ENCODE data around the gene AMPH.
"Not testable (repeated sequence)": the region's sequence is repeated elsewhere in the genome, so short reads cannot be mapped to it uniquely, and the experiment has no call there.

Gene AMPH

DNA sequence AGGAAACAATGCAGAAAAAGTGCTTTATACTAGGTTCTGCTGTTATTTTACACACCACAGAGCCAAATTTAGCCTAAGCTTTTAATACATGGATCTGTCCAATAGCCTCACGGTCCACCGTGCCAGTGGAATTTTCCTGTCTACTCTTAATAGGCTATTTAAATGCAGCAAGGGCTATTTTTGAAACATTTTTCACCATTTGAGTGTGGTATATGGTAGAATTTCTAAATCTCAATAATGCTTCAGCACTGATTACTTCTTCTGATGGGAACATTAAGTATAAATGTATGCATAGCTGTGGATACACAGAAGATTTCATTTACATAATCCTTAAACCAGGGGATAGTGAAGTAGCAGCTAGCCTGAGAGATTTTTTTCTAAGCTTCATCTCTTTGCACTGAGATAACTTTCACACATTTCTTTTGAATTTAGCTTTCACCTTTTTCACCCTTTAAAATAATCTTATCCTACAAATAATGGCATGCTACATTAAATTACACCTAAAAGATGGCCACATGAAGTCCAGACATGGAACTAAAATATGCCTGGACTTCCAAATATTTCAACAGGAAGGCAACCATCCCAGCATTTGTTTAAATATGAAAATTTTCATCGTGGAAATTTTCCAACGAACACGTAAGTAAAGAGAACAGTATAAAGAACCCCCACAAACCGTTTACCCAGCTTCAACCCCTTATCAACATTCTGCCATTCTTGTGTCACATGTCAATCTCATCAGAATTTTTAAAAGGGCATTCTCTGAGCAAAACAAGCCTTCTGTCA is 45.4 kb downstream of the AMPH start:
- no peak for DNase-seq (ENCODE audit: low spot score in 2 of 2)
- H3K27me3 ChIP-seq (ENCODE audit: low read depth): peaks cover 11% of the 10 kb centered on the region
- no peaks in the 10 kb centered on the region for H3K4me1 ChIP-seq
- H3K36me3 ChIP-seq (replicated peaks): no peaks in the 10 kb centered on the region
- H3K4me3 ChIP-seq: no peak overlapping the region
- in situ Hi-C loops (cut with MboI; ENCODE audit: low sequenced_read_pairs): no loop called here
- H3K9me3 ChIP-seq: no peaks in the 10 kb centered on the region

DNA sequence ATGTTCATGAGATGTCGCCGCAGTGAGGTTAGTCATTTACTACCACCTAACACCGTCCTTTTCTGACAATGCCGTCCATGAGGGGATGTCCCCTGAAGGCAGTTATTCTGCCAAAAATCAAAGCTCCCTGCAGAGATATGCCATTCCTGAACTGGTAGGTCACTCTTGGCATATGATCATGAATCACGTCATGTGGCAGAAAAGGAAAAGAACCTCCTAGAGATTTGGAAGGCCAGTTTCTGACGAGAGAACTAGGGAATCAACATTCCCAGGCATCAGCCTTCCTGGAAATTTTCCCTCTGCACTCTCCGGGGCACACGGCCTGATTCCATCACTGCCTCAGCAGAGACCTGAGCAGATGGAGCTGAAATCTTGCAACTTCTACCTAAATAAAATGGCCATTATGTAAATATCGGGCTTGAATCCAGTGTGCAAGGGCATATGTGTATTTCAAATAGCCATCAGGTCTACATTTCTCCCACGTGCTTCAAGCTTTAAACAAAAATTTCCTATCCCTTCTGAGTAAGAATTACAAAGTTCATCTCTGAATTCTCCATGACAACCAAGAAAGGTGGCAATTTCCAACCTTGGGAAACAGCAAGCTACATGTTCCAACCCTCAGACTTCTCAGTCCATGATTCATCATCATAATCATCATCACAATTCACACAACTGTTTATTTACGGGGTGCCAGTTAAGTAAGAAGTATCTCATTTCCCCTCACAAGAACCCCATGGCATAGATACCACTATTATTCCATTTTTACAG is 46.5 kb downstream of the AMPH start:
- Histone ChIP-seq H3K36me3 (replicated peaks) (no peaks in the 10 kb centered on the region), H3K9me3 (no peaks in the 10 kb centered on the region), H3K4me1 (no peaks in the 10 kb centered on the region), H3K4me3 (no peak overlapping the region), H3K27me3 (ENCODE audit: low read depth) (peaks cover 11% of the 10 kb centered on the region)
- in situ Hi-C loops (cut with MboI; ENCODE audit: low sequenced_read_pairs): no loop called here
- DNase-seq (ENCODE audit: low spot score in 2 of 2): no peak

DNA sequence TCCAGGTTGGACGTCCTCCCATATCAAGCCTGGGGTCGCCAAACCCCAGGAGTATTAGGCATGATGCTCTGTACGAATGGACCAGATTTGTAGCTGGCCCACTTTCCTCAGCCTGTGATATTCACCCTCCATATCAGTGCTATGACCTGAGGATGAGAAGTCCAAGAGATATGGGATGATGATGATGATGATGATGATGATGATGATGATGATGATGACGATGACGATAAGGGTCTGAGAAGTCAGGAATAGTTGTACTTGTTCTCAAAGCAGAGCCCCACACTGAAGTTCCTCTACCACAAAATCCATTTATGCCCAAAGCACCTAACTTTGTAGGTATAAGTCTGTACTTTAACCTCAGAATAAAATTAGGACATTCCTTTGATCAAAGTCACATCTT is 50.7 kb downstream of the AMPH start:
- no peak for DNase-seq (ENCODE audit: low spot score in 2 of 2)
- no peaks in the 10 kb centered on the region for H3K36me3 ChIP-seq (replicated peaks)

DNA sequence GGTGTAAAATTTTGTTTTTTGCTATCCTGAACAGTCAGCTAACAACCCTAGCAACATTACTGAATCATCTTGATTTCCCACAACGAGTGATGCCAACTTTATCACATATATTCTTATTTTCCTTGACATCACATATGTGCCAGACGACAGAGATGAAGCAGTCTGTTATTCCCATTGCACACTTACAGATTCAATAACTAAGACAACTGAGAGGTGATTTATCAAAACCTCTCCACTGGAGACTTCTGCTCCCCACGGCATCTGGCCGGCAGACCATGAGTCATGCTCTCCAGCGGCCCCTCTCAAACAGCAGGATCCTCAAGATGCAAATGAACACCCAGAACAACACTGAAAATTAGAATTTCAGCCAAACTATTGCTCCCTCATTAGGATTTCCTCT is 57.1 kb downstream of the AMPH start:
- no peaks in the 10 kb centered on the region for H3K9me3 ChIP-seq
- no peaks in the 10 kb centered on the region for H3K27me3 ChIP-seq (ENCODE audit: low read depth)
- no peak for DNase-seq (ENCODE audit: low spot score in 2 of 2)
- H3K36me3 ChIP-seq (replicated peaks): no peaks in the 10 kb centered on the region
- no peak overlapping the region for H3K4me3 ChIP-seq
- no peaks in the 10 kb centered on the region for H3K4me1 ChIP-seq
- in situ Hi-C loops (cut with MboI; ENCODE audit: low sequenced_read_pairs): no loop called here

More for the DNA sequence above, 50.7 kb downstream of the AMPH start:
- Histone ChIP-seq H3K4me1 (no peaks in the 10 kb centered on the region), H3K9me3 (no peaks in the 10 kb centered on the region), H3K27me3 (ENCODE audit: low read depth) (peaks cover 8% of the 10 kb centered on the region), H3K4me3 (no peak overlapping the region)
- in situ Hi-C loops (cut with MboI; ENCODE audit: low sequenced_read_pairs): no loop called here

DNA sequence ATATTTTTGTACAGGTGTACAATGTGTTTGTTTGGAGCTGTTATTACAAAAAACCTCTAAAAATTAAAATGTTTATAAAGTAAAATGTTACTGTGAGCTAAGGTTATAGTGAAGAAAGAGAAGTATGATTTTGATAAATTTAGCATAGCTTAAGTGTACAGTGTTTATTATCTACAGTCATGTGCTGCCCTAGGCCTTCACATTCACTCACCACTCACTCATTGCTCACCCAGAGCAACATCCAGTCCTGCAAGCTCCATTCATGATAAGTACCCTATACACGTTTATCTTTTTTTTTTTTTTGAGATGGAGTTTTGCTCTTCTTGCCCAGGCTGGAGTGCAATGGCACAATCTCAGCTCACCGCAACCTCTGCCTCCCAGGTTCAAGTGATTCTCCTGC is 59.6 kb downstream of the AMPH start:
- H3K27me3 ChIP-seq (ENCODE audit: low read depth); H3K4me3 ChIP-seq; H3K4me1 ChIP-seq; in situ Hi-C loops (cut with MboI; ENCODE audit: low sequenced_read_pairs); H3K36me3 ChIP-seq (replicated peaks); H3K9me3 ChIP-seq; DNase-seq (ENCODE audit: low spot score in 2 of 2): not testable (repeated sequence)

DNA sequence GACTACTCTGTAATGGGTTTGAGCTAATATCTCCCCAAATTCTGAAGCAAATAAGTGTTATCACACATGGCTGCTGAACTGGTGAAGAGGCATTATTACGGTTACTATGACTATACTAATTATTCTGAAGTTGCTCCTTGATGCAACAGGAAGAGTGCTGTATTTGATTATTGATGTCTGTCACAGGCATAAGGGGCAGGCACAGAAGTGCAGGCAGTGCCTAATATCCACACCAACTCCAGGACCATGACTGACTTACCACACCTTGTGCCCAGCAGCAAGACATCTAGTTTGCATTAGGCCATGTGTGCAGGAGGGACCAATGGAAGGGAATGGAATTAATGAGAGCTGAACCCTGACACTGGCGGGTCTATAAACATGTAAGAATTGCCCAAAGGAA is 62.7 kb downstream of the AMPH start:
- DNase-seq (ENCODE audit: low spot score in 2 of 2): no peak
- Histone ChIP-seq H3K36me3 (replicated peaks) (no peaks in the 10 kb centered on the region), H3K4me3 (no peak overlapping the region), H3K27me3 (ENCODE audit: low read depth) (no peaks in the 10 kb centered on the region), H3K4me1 (no peaks in the 10 kb centered on the region), H3K9me3 (no peaks in the 10 kb centered on the region)
- in situ Hi-C loops (cut with MboI; ENCODE audit: low sequenced_read_pairs): no loop called here

DNA sequence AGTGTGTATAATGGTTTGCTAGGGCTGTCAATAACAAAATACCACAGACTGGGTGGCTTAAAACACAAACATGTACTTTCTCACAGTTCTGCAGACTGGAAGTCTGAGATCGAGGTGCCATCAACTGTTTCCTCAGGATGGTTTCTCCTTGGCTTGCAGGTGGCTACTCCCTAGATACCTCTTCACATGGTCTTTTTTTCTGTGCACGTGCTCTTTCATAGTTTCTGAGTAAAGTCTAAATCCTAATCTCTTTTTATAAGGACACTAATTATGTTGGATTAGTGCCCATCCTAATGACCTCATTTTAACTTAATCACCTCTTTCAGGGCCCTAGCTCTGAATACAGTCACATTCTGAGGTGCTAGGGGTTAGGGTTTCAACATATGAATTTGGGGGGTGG is 65.9 kb downstream of the AMPH start:
- DNase-seq (ENCODE audit: low spot score in 2 of 2): no peak
- in situ Hi-C loops (cut with MboI; ENCODE audit: low sequenced_read_pairs): no loop called here
- H3K4me1 ChIP-seq: no peaks in the 10 kb centered on the region

DNA sequence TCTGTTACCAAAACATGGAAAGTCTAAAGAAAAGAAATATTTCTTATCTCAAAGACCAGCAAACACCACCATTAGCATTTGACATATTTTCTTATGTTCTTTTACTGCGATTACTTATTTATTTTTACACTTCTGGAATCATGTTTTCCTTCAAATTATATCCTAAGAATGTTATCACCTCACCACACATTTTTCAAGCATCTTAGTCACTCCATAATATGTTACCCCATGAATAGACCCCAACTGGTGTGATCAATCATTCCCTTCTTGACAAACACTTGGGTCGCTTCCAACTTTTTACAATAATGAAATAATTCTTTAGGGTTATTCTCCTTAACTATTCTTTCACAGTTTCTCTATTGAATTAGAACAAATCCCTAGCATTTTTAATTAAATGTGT is 67.4 kb downstream of the AMPH start:
- in situ Hi-C loops (cut with MboI; ENCODE audit: low sequenced_read_pairs): no loop called here
- Histone ChIP-seq H3K27me3 (ENCODE audit: low read depth) (no peaks in the 10 kb centered on the region), H3K36me3 (replicated peaks) (no peaks in the 10 kb centered on the region), H3K4me3 (no peak overlapping the region), H3K4me1 (no peaks in the 10 kb centered on the region), H3K9me3 (no peaks in the 10 kb centered on the region)
- no peak for DNase-seq (ENCODE audit: low spot score in 2 of 2)

More for the DNA sequence above, 65.9 kb downstream of the AMPH start:
- H3K27me3 ChIP-seq (ENCODE audit: low read depth): no peaks in the 10 kb centered on the region
- H3K4me3 ChIP-seq: no peak overlapping the region
- no peaks in the 10 kb centered on the region for H3K9me3 ChIP-seq
- H3K36me3 ChIP-seq (replicated peaks): no peaks in the 10 kb centered on the region

DNA sequence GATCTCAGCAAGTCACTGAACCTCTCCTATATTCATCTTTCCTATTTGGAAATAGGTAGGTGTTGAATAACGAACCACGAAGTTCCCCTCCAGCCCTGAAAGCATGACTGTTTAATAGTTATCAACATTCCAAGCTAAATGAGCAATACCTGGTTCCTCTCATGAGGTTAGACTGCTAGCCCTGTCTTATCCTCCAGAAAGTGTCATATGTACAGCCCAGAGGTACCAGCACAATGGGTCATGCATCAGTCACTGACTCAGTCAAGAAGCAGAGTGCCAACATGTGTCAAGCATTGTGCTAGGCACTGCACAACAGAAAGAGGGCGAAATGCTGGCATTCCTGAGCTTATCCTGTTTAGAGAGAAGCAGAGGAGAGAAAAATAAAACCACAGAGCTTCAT is 70.0 kb downstream of the AMPH start:
- in situ Hi-C loops (cut with MboI; ENCODE audit: low sequenced_read_pairs): no loop called here
- Histone ChIP-seq H3K27me3 (ENCODE audit: low read depth) (no peaks in the 10 kb centered on the region), H3K36me3 (replicated peaks) (no peaks in the 10 kb centered on the region), H3K9me3 (no peaks in the 10 kb centered on the region), H3K4me1 (no peaks in the 10 kb centered on the region), H3K4me3 (no peak overlapping the region)
- DNase-seq (ENCODE audit: low spot score in 2 of 2): no peak

DNA sequence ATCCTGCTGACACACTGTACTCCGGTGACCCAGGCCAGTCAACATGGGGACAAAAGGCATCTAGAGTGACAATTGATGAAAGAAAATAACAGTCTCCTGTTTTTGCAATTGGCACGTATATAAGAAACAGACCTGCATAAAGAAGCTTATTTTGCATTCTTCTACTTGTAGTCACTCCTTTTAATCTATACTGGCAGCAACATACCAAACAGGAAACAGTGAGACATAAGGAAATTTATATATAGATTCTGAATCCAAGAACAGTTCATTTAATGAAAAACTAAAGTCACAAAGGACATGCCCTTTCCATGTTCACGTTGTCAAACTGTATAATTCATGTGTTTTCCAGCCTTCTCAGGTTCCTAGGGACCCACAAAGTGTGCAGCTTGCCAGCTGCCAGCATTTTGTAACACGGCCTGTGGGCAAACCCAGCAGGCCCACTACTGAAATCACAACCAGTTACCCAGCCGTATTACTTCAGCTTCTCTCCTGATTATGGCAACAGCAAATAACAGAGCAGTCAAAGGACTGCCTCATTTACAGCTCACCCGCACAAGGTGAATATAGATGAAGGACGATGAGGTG is 72.3 kb downstream of the AMPH start:
- no peaks in the 10 kb centered on the region for H3K27me3 ChIP-seq (ENCODE audit: low read depth)
- in situ Hi-C loops (cut with MboI; ENCODE audit: low sequenced_read_pairs): no loop called here
- DNase-seq (ENCODE audit: low spot score in 2 of 2): no peak

DNA sequence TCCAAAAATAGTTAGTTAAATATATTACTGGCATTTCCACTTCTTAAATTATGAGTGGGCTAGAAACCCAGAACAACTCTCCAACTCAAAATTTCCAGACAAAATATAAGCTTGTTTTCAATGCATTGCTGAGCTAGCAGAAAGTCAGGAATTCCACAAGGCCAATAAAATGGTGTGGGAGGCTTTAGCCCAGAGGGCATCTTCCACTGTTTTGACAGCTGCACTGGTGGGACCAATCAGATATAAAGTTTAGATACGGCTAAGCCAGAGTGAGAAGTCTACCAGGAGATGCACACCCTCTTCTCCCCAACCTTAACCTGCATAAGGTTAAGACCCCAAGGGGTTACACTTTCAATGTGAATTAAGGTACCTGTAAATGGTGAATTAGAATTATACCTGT is 76.6 kb downstream of the AMPH start:
- Histone ChIP-seq H3K4me3 (no peak overlapping the region), H3K9me3 (no peaks in the 10 kb centered on the region), H3K27me3 (ENCODE audit: low read depth) (peaks cover 5% of the 10 kb centered on the region), H3K36me3 (replicated peaks) (no peaks in the 10 kb centered on the region), H3K4me1 (no peaks in the 10 kb centered on the region)
- DNase-seq (ENCODE audit: low spot score in 2 of 2): no peak
- in situ Hi-C loops (cut with MboI; ENCODE audit: low sequenced_read_pairs): no loop called here

More for the DNA sequence above, 72.3 kb downstream of the AMPH start:
- H3K4me1 ChIP-seq: no peaks in the 10 kb centered on the region
- H3K9me3 ChIP-seq: no peaks in the 10 kb centered on the region
- H3K36me3 ChIP-seq (replicated peaks): no peaks in the 10 kb centered on the region
- H3K4me3 ChIP-seq: no peak overlapping the region

DNA sequence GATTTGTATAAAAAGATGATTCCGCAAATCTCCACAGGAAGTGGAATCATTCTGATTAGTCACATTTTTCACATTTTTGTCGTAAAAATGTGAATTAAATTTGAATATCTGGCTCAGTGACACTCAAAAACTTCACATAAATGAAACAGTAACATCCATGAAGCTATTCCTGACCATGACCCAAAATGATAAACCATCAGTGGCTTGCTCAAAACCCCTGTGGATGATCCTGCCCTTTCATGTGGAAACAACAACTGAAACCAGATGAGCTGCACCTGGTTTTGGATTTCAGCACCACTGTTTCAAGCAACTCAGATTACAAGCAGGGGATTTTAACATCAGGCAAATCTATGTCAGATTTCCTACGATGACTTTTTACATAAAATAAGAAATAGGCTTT is 80.3 kb downstream of the AMPH start:
- Histone ChIP-seq H3K4me3 (no peak overlapping the region), H3K27me3 (ENCODE audit: low read depth) (peaks cover 7% of the 10 kb centered on the region), H3K9me3 (no peaks in the 10 kb centered on the region), H3K36me3 (replicated peaks) (no peaks in the 10 kb centered on the region), H3K4me1 (no peaks in the 10 kb centered on the region)
- no peak for DNase-seq (ENCODE audit: low spot score in 2 of 2)
- in situ Hi-C loops (cut with MboI; ENCODE audit: low sequenced_read_pairs): no loop called here

DNA sequence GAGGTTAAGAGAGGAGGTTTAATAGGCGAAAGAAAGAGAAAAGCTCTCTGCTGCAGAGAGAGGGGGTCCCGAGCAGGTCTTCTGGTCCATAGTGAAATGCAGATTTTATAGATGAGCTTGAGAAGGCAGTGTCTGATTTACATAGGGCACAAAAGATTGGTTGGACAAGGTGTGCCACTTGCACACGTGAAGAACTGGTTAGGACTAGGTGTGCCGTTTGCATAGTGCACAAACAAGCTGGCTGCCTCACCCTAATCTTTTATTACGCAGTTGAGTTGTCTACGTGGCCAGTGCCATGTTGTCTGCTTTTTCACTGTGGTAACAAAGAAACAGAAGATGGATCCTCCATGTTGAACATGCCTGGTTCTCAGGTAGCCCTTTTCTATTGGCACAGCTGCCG is 82.6 kb downstream of the AMPH start:
- Histone ChIP-seq H3K36me3 (replicated peaks) (no peaks in the 10 kb centered on the region), H3K4me1 (no peaks in the 10 kb centered on the region), H3K27me3 (ENCODE audit: low read depth) (peaks cover 7% of the 10 kb centered on the region), H3K9me3 (no peaks in the 10 kb centered on the region), H3K4me3 (no peak overlapping the region)
- in situ Hi-C loops (cut with MboI; ENCODE audit: low sequenced_read_pairs): no loop called here
- no peak for DNase-seq (ENCODE audit: low spot score in 2 of 2)

DNA sequence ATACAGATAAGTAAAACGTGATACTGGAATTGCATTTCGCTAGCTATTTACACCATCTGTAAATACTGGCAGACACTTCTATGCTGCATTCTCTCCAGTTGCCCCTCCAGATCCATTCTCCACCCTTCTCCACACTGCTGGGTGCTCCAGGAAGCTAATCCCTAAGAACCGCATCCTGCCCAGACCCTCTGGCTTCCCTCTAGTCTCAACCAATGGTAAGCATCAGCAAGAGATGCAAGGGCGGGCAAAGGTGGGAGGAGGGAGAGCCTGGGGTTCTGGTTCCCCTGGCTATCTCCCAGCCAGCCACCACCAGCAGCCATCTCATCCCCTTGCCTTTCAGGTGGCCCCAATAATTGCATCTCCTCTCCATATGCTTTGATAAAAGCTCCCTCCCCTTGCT is 84.4 kb downstream of the AMPH start:
- Histone ChIP-seq H3K9me3 (no peaks in the 10 kb centered on the region), H3K27me3 (ENCODE audit: low read depth) (peaks cover 7% of the 10 kb centered on the region), H3K4me3 (no peak overlapping the region), H3K4me1 (no peaks in the 10 kb centered on the region), H3K36me3 (replicated peaks) (no peaks in the 10 kb centered on the region)
- in situ Hi-C loops (cut with MboI; ENCODE audit: low sequenced_read_pairs): no loop called here
- DNase-seq (ENCODE audit: low spot score in 2 of 2): no peak

Data from HAP-1 (cell line).